OCI-LY3 (cell line): Measurements from ENCODE around the gene MTMR1.

Source experiments
- H2AFZ ChIP-seq: fragments of 200-600, 300-600 bp; shearing (Covaris generic); 2 replicates; pipeline ENCODE4 v1.6.0; 2014; ENCODE audit warnings: antibody characterized with exemption, low read depth, low read length
- H3K27ac ChIP-seq: fragments of 200-600, 300-600 bp; sonication (generic); 2 replicates; pipeline ENCODE4 v1.5.1; 2014; ENCODE audit warnings: mild to moderate bottlenecking, low read length, moderate library complexity, mixed read lengths
- H3K27me3 ChIP-seq: fragments of 200-600, 300-600 bp; sonication (generic); 2 replicates; pipeline ENCODE4 v1.6.1; 2014; ENCODE audit warnings: low read depth, low read length, mixed read lengths
- H3K36me3 ChIP-seq: fragments of 200-600, 300-600 bp; sonication (generic); replicated peaks from 2 replicates; pipeline ENCODE3; 2014; ENCODE audit warnings: low read depth, low read length, mixed read lengths
- H3K4me1 ChIP-seq: fragments of 300-600, 200-600 bp; sonication (generic); 2 replicates; pipeline ENCODE4 v1.6.1; 2014; ENCODE audit warnings: low read length, mixed read lengths
- H3K4me2 ChIP-seq: fragments of 200-600, 300-600 bp; sonication (generic); 2 replicates; pipeline ENCODE4 v1.6.1; 2014; ENCODE audit warnings: low read length, mixed read lengths
- H3K4me3 ChIP-seq: fragments of 300-600, 200-600 bp; sonication (generic); 2 replicates; pipeline ENCODE4 v1.5.1; 2014; ENCODE audit warnings: antibody characterized with exemption, mild to moderate bottlenecking, low read length, moderate library complexity
- H3K79me2 ChIP-seq: fragments of 300-600, 200-600 bp; shearing (Covaris generic); 2 replicates; pipeline ENCODE4 v1.6.1; 2014; ENCODE audit warnings: mild to moderate bottlenecking, low read length, mixed read lengths
- H3K9ac ChIP-seq: fragments of 300-600, 200-600 bp; shearing (Covaris generic); 2 replicates; pipeline ENCODE4 v1.6.0; 2014; ENCODE audit warnings: mild to moderate bottlenecking, low read length, moderate library complexity
- H3K9me3 ChIP-seq: fragments of 200-600, 300-600 bp; shearing (Covaris generic); 2 replicates; pipeline ENCODE4 v1.6.1; 2014; ENCODE audit warnings: low read length, mixed read lengths; ENCODE audit not compliant: insufficient read depth
- H4K20me1 ChIP-seq: fragments of 200-600, 300-600 bp; sonication (generic); 2 replicates; pipeline ENCODE4 v1.6.1; 2016; ENCODE audit warnings: low read length, mixed read lengths; ENCODE audit not compliant: insufficient read depth
- CTCF ChIP-seq: fragments of 200-600, 300-600 bp; sonication (generic); IDR thresholded peaks from 2 replicates; pipeline ENCODE4 v1.5.1; 2014; ENCODE audit warnings: antibody characterized with exemption, low read length, low read depth
- EZH2phosphoT487 ChIP-seq: fragments of 200-600 bp; shearing (Covaris generic); IDR thresholded peaks from 2 replicates; pipeline ENCODE4 v1.6.1; 2018; ENCODE audit warnings: antibody characterized with exemption, mixed run types, low read depth

The MTMR1 gene

GRCh38 chrX:150696866-150697265 is 3.7 kb downstream of the MTMR1 start:
- H2AFZ ChIP-seq = no peak overlapping the region
- H4K20me1 ChIP-seq = peaks cover 40% of the 10 kb centered on the region
- no peaks in the 10 kb centered on the region for H3K27me3 ChIP-seq
- TF ChIP-seq EZH2phosphoT487 = no peak
- no peak for TF ChIP-seq CTCF
- peaks cover 77% of the 10 kb centered on the region for H3K79me2 ChIP-seq
- H3K9ac ChIP-seq = no peak overlapping the region
- peak overlapping the region; percentile 61 for H3K27ac ChIP-seq
- peaks cover 30% of the 10 kb centered on the region for H3K36me3 ChIP-seq
- H3K9me3 ChIP-seq = no peaks in the 10 kb centered on the region
- peaks cover 61% of the 10 kb centered on the region for H3K4me1 ChIP-seq
- H3K4me3 ChIP-seq = peak overlapping the region; percentile 94; the same call in 1 of the 2 replicates
- peak overlapping the region; percentile 99 for H3K4me2 ChIP-seq

- peaks cover 40% of the 10 kb centered on the region for H4K20me1 ChIP-seq
- peaks cover 30% of the 10 kb centered on the region for H3K36me3 ChIP-seq
- no peak overlapping the region for H2AFZ ChIP-seq
- no peak overlapping the region for H3K4me3 ChIP-seq
- peaks cover 75% of the 10 kb centered on the region for H3K79me2 ChIP-seq
- peak overlapping the region; percentile 61; the same call in 1 of the 2 replicates for H3K27ac ChIP-seq
- peak overlapping the region; percentile 99; the same call in 1 of the 2 replicates for H3K4me2 ChIP-seq
- TF ChIP-seq CTCF = no peak
- TF ChIP-seq EZH2phosphoT487 = no peak
- no peaks in the 10 kb centered on the region for H3K9me3 ChIP-seq
- peaks cover 56% of the 10 kb centered on the region for H3K4me1 ChIP-seq
- H3K27me3 ChIP-seq = no peaks in the 10 kb centered on the region
- no peak overlapping the region for H3K9ac ChIP-seq
Measured at GRCh38 chrX:150697641-150698040, 4.4 kb downstream of the MTMR1 start.

GRCh38 chrX:150698981-150699380 is 5.8 kb downstream of the MTMR1 start:
- Histone ChIP-seq H2AFZ (no peak overlapping the region), H3K79me2 (peaks cover 72% of the 10 kb centered on the region), H3K4me2 (no peak overlapping the region), H3K4me3 (no peak overlapping the region), H4K20me1 (peaks cover 40% of the 10 kb centered on the region), H3K9me3 (no peaks in the 10 kb centered on the region), H3K27me3 (no peaks in the 10 kb centered on the region), H3K36me3 (peaks cover 30% of the 10 kb centered on the region), H3K9ac (no peak overlapping the region), H3K27ac (no peak overlapping the region), H3K4me1 (peaks cover 56% of the 10 kb centered on the region)
- TF ChIP-seq CTCF (no peak), EZH2phosphoT487 (no peak)

GRCh38 chrX:150700107-150700506 is 6.9 kb downstream of the MTMR1 start:
- H3K9ac ChIP-seq = no peak overlapping the region
- peaks cover 46% of the 10 kb centered on the region for H3K4me1 ChIP-seq
- H3K27ac ChIP-seq = no peak overlapping the region
- TF ChIP-seq CTCF = no peak
- no peak for TF ChIP-seq EZH2phosphoT487
- H4K20me1 ChIP-seq = peaks cover 33% of the 10 kb centered on the region
- H3K4me3 ChIP-seq = no peak overlapping the region
- H2AFZ ChIP-seq = no peak overlapping the region
- H3K9me3 ChIP-seq = no peaks in the 10 kb centered on the region
- peaks cover 64% of the 10 kb centered on the region for H3K79me2 ChIP-seq
- H3K27me3 ChIP-seq = no peaks in the 10 kb centered on the region
- no peak overlapping the region; the same call in 1 of the 2 replicates for H3K4me2 ChIP-seq
- H3K36me3 ChIP-seq = peaks cover 37% of the 10 kb centered on the region
